HCT116 (cell line): Measurements from ENCODE around the gene GASK1A. TPM values are rescaled to one million over a fixed set of nuclear protein-coding genes. Genes with fewer than 3 reads are reported as not detected.

Experiments
- ATAC-seq: fragments of 200-7000 bp; cut with Tn5 transposase; 2 replicates; pipeline ENCODE4 v1.9.1; 2020; ENCODE audit warnings: mild to moderate bottlenecking, moderate library complexity
- BruUV-seq: library from RNA; stranded (reverse); fragments of 400-500 nt; replicated peaks from 2 replicates; lab custom pipeline; 2021; lab: Mats Ljungman, UMichigan
- CTCF ChIA-PET: fragments of 300-600 bp; sonication (Branson Sonifier 250); formaldehyde crosslinking; loops from one replicate; lab custom pipeline; 2021; ENCODE audit warnings: antibody characterized with exemption; lab: Charles Lee
- POLR2A ChIA-PET: fragments of 300-600, 350-600 bp; sonication (Branson Sonifier 250); formaldehyde crosslinking; loops from one replicate; lab custom pipeline; 2021; ENCODE audit warnings: antibody characterized with exemption; lab: Charles Lee
- RAD21 ChIA-PET, 2 experiments: fragments of 300-600 bp; sonication (Branson Sonifier 250); formaldehyde crosslinking; loops; one replicate each; lab custom pipeline; 2023; ENCODE audit warnings: low total read pairs in 2 of 2; ENCODE audit not compliant: uncharacterized antibody in 2 of 2, unreplicated experiment in 2 of 2, low non-redundant PET in 1 of 2; lab: Charles Lee
- DNase-seq: peaks from one replicate; pipeline ENCODE4 v3.0.0-alpha.2; 2010; ENCODE audit warnings: low read depth, low spot score
- H2AFZ ChIP-seq: fragments of 200-600 bp; shearing (Covaris generic), sonication (generic); 2 replicates; pipeline ENCODE4 v1.6.1; 2017; ENCODE audit warnings: low read depth, mixed run types, mixed read lengths, antibody characterized with exemption, low read length; ENCODE audit not compliant: poor library complexity, severe bottlenecking
- H3K27ac ChIP-seq: 2 replicates; pipeline ENCODE4 v1.5.1; 2012; ENCODE audit warnings: low read depth, low read length
- H3K27me3 ChIP-seq: fragments of 200-600 bp; sonication (generic); 2 replicates; pipeline ENCODE4 v1.6.1; 2016; ENCODE audit warnings: mixed run types, low read length, mixed read lengths; ENCODE audit not compliant: insufficient read depth
- H3K36me3 ChIP-seq, 2 experiments: fragments of 200-500 bp in 1 of 2; fragments of 200-600 bp in 1 of 2; sonication (Bioruptor generic) in 1 of 2; sonication (generic) in 1 of 2; 2 replicates each; pipeline versions ENCODE4 v1.5.1 to v1.6.1; 2014 to 2016; ENCODE audit warnings: low read length in 2 of 2, inconsistent platforms in 1 of 2, mixed read lengths in 1 of 2, mixed run types in 1 of 2; ENCODE audit not compliant: insufficient read depth in 2 of 2, control insufficient read depth in 1 of 2
- H3K4me1 ChIP-seq, 2 experiments: fragments of 200-600 bp in 1 of 2; sonication (generic) in 1 of 2; 2 replicates each; pipeline versions ENCODE4 v1.5.1 to v1.6.1; 2012 to 2017; ENCODE audit warnings: low read length in 2 of 2, inconsistent platforms in 1 of 2, mild to moderate bottlenecking in 1 of 2, mixed read lengths in 1 of 2, mixed run types in 1 of 2, moderate library complexity in 1 of 2; ENCODE audit not compliant: insufficient read depth in 2 of 2, control insufficient read depth in 1 of 2
- H3K4me2 ChIP-seq: fragments of 200-600 bp; sonication (generic); 2 replicates; pipeline ENCODE4 v1.6.1; 2017; ENCODE audit warnings: mixed run types, low read length, mixed read lengths
- H3K4me3 ChIP-seq, 2 experiments: fragments of 200-600 bp in 1 of 2; sonication (generic) in 1 of 2; replicated peaks in 1 of 2; 2 replicates each; pipeline ENCODE4 v1.5.1; 2011 to 2016; ENCODE audit warnings: low read length in 2 of 2, control low read depth in 1 of 2, low read depth in 1 of 2, mild to moderate bottlenecking in 1 of 2, mixed read lengths in 1 of 2, mixed run types in 1 of 2
- H3K79me2 ChIP-seq: fragments of 200-600 bp; sonication (generic); 2 replicates; pipeline ENCODE4 v1.6.1; 2017; ENCODE audit warnings: mild to moderate bottlenecking, mixed run types, low read length, moderate library complexity, mixed read lengths; ENCODE audit not compliant: insufficient read depth
- H3K9ac ChIP-seq: fragments of 200-600 bp; sonication (generic); 2 replicates; pipeline ENCODE4 v1.6.1; 2016; ENCODE audit warnings: low read length, mixed read lengths
- H3K9me2 ChIP-seq: fragments of 200-600 bp; sonication (generic), shearing (Covaris generic); 2 replicates; pipeline ENCODE4 v1.6.1; 2017; ENCODE audit warnings: mixed run types, mild to moderate bottlenecking, moderate library complexity; ENCODE audit not compliant: insufficient read depth
- H3K9me3 ChIP-seq, 2 experiments: fragments of 200-500 bp in 1 of 2; fragments of 200-600 bp in 1 of 2; sonication (Bioruptor generic) in 1 of 2; sonication (generic) in 1 of 2; 2 replicates each; pipeline ENCODE4 v1.6.1; 2014 to 2017; ENCODE audit warnings: low read length in 2 of 2, mixed read lengths in 2 of 2, inconsistent platforms in 1 of 2, low read depth in 1 of 2, mild to moderate bottlenecking in 1 of 2, mixed run types in 1 of 2, moderate library complexity in 1 of 2; ENCODE audit not compliant: control insufficient read depth in 1 of 2, insufficient read depth in 1 of 2
- H4K20me1 ChIP-seq: fragments of 200-600 bp; sonication (generic), shearing (Covaris generic); 2 replicates; pipeline ENCODE4 v1.6.1; 2017; ENCODE audit warnings: mixed run types, mild to moderate bottlenecking, moderate library complexity; ENCODE audit not compliant: insufficient read depth
- CBX3 ChIP-seq: IDR thresholded peaks from 2 replicates; pipeline ENCODE4 v1.6.1; 2012; ENCODE audit warnings: low read depth
- ELF1 ChIP-seq: IDR thresholded peaks from 2 replicates; pipeline ENCODE4 v1.6.1; 2012; ENCODE audit warnings: low read depth, borderline replicate concordance
- FOSL1 ChIP-seq: IDR thresholded peaks from 2 replicates; pipeline ENCODE4 v1.6.1; 2012; ENCODE audit warnings: low read depth
- POLR2A ChIP-seq: IDR thresholded peaks from 2 replicates; pipeline ENCODE4 v1.7.0; 2011; ENCODE audit warnings: borderline replicate concordance; ENCODE audit not compliant: insufficient read depth, insufficient read length; ENCODE audit errors: extremely low read depth
- REST ChIP-seq: IDR thresholded peaks from 2 replicates; pipeline ENCODE4 v1.6.1; 2012; ENCODE audit warnings: low read depth
- SP1 ChIP-seq: IDR thresholded peaks from 2 replicates; pipeline ENCODE4 v1.6.1; 2012; ENCODE audit warnings: low read depth
- ZBTB33 ChIP-seq: IDR thresholded peaks from 2 replicates; pipeline ENCODE4 v1.6.1; 2011; ENCODE audit warnings: mild to moderate bottlenecking, low read length, moderate library complexity; ENCODE audit not compliant: insufficient replicate concordance; ENCODE audit errors: extremely low read depth
- ZNF274 ChIP-seq: fragments of 200-500 bp; sonication (Bioruptor generic); IDR thresholded peaks from 2 replicates; pipeline ENCODE4 v1.6.1; 2014; ENCODE audit warnings: mild to moderate bottlenecking, low read depth, low read length, inconsistent platforms
- intact Hi-C: fragments of 100-400 bp; cut with micrococcal nuclease; formaldehyde crosslinking; loops from 2 replicates; pipeline ENCODE4 v1.10.0; 2022
- total RNA-seq: library from RNA; stranded (reverse); gene quantifications from one replicate; pipeline ENCODE4 v1.2.1, GENCODE V29; 2021; ENCODE audit not compliant: unreplicated experiment

Gene GASK1A
- total RNA-seq, 1 experiment from 2014 or later = 1.0 TPM

- Histone ChIP-seq H3K4me2 (no peak overlapping the region), H3K4me3 (no peak overlapping the region), H3K9me3 (no peaks in the 10 kb centered on the region), H2AFZ (no peak overlapping the region), H3K79me2 (no peaks in the 10 kb centered on the region), H3K9me2 (no peaks in the 10 kb centered on the region), H4K20me1 (no peaks in the 10 kb centered on the region)
- BruUV-seq = no TSS peak
- TF ChIP-seq SP1 = no peak
- no peak for TF ChIP-seq POLR2A
- TF ChIP-seq FOSL1 = no peak
- no peak for TF ChIP-seq ZBTB33
- TF ChIP-seq ELF1 = no peak
- TF ChIP-seq REST = no peak
- no peak for TF ChIP-seq CBX3
- no peak for TF ChIP-seq ZNF274
- TF ChIP-seq, all 23 proteins: peak for 0
- H3K9ac ChIP-seq = no peak overlapping the region
- no peaks in the 10 kb centered on the region for H3K36me3 ChIP-seq
- ChIA-PET RAD21 (no interaction called here), CTCF (no interaction called here), POLR2A (no interaction called here)
- intact Hi-C loops = no loop called here
- H3K27me3 ChIP-seq = no peaks in the 10 kb centered on the region
- no peak for ATAC-seq
- no peak overlapping the region for H3K27ac ChIP-seq
- peaks cover 0 to 16% of the 10 kb centered on the region in 2 experiments; a peak in 1 of 4 replicates for H3K4me1 ChIP-seq
- no peak for DNase-seq
These were observed 48.9 kb downstream of the GASK1A start for GRCh38 chr3:43028001-43028400.
